IPS-18c (cell line): ENCODE data around the gene KIF25.

Experiments used
- H3K4me3 ChIP-seq: 2 replicates; pipeline ENCODE4 v1.7.0; 2013; ENCODE audit warnings: low read depth, mild to moderate bottlenecking, low read length, moderate library complexity; ENCODE audit not compliant: insufficient read depth
- H3K9me3 ChIP-seq: one replicate; pipeline ENCODE4 v1.6.1; 2013; ENCODE audit warnings: mild to moderate bottlenecking, low read length, moderate library complexity; ENCODE audit not compliant: control insufficient read depth, insufficient read depth

The KIF25 gene

GRCh38 chr6:168005796-168006195 is 8.3 kb downstream of the KIF25 start:
- Histone ChIP-seq H3K9me3 (no peaks in the 10 kb centered on the region), H3K4me3 (no peak overlapping the region)

- Histone ChIP-seq H3K9me3 (no peaks in the 10 kb centered on the region), H3K4me3 (no peak overlapping the region)
Observed at GRCh38 chr6:168007592-168008338, 10.3 kb downstream of the KIF25 start.

GRCh38 chr6:168009331-168009730 is 11.9 kb downstream of the KIF25 start:
- H3K4me3 ChIP-seq, result no peak overlapping the region
- H3K9me3 ChIP-seq, result no peaks in the 10 kb centered on the region

- Histone ChIP-seq H3K9me3 (no peaks in the 10 kb centered on the region), H3K4me3 (no peak overlapping the region)
Observed at GRCh38 chr6:168011291-168011690, 13.8 kb downstream of the KIF25 start.

- no peak overlapping the region for H3K4me3 ChIP-seq
- H3K9me3 ChIP-seq, result no peaks in the 10 kb centered on the region
Observed at GRCh38 chr6:168012431-168013249, 15.2 kb downstream of the KIF25 start.

GRCh38 chr6:168013250-168013915 is 15.9 kb downstream of the KIF25 start:
- Histone ChIP-seq H3K4me3 (no peak overlapping the region), H3K9me3 (no peaks in the 10 kb centered on the region)

GRCh38 chr6:168014428-168014827 is 17.0 kb downstream of the KIF25 start:
- H3K9me3 ChIP-seq, result no peaks in the 10 kb centered on the region
- H3K4me3 ChIP-seq, result no peak overlapping the region

- Histone ChIP-seq H3K4me3 (no peak overlapping the region), H3K9me3 (no peaks in the 10 kb centered on the region)
Observed at GRCh38 chr6:168015009-168015408, 17.5 kb downstream of the KIF25 start.

- Histone ChIP-seq H3K4me3 (no peak overlapping the region), H3K9me3 (no peaks in the 10 kb centered on the region)
Observed at GRCh38 chr6:168015482-168016175, 18.2 kb downstream of the KIF25 start.

- no peaks in the 10 kb centered on the region for H3K9me3 ChIP-seq
- no peak overlapping the region for H3K4me3 ChIP-seq
Observed at GRCh38 chr6:168016176-168016620, 18.7 kb downstream of the KIF25 start.

GRCh38 chr6:168016721-168017525 is 19.5 kb downstream of the KIF25 start:
- Histone ChIP-seq H3K9me3 (no peaks in the 10 kb centered on the region), H3K4me3 (no peak overlapping the region)

GRCh38 chr6:168017629-168018028 is 20.2 kb downstream of the KIF25 start:
- Histone ChIP-seq H3K9me3 (no peaks in the 10 kb centered on the region), H3K4me3 (no peak overlapping the region)

- Histone ChIP-seq H3K9me3 (no peaks in the 10 kb centered on the region), H3K4me3 (no peak overlapping the region)
Observed at GRCh38 chr6:168018664-168019063, 21.2 kb downstream of the KIF25 start.

GRCh38 chr6:168020242-168020641 is 22.8 kb downstream of the KIF25 start:
- Histone ChIP-seq H3K4me3 (no peak overlapping the region), H3K9me3 (no peaks in the 10 kb centered on the region)

GRCh38 chr6:168021581-168021980 is 24.1 kb downstream of the KIF25 start:
- Histone ChIP-seq H3K4me3 (no peak overlapping the region), H3K9me3 (no peaks in the 10 kb centered on the region)

GRCh38 chr6:168022488-168023321 is 25.2 kb downstream of the KIF25 start:
- Histone ChIP-seq H3K9me3 (no peaks in the 10 kb centered on the region), H3K4me3 (no peak overlapping the region)
